ENCODE results near the gene TBKBP1.

The TBKBP1 gene

GRCh38 chr17:47733047-47733673 lies 39.2 kb downstream of the TBKBP1 start, which contains the start of gene TBX21 (continued):
- no peak for TF ChIP-seq BCL6B (tag by site-specific recombination; IDR thresholded peaks at IDR 0.05)
- TF ChIP-seq ZNF654 (tag by site-specific recombination; IDR thresholded peaks at IDR 0.05; ENCODE audit: low read depth): no peak
- no peak for TF ChIP-seq ZNF548 (tag by site-specific recombination; IDR thresholded peaks at IDR 0.05)
- TF ChIP-seq ZFP69B (tag by site-specific recombination; IDR thresholded peaks at IDR 0.05): no peak
- TF ChIP-seq ZNF174 (tag by site-specific recombination; IDR thresholded peaks at IDR 0.05): no peak
- 0 out of 2 replicates have a peak, but pooled peaks have one; percentile 18 for TF ChIP-seq SP2 (tag by site-specific recombination; IDR thresholded peaks at IDR 0.05)
- peak; percentile 50; the same call in 1 of the 2 replicates for TF ChIP-seq PATZ1 (tag by site-specific recombination; IDR thresholded peaks at IDR 0.05)
- no peak for TF ChIP-seq ZNF394 (tag by site-specific recombination; IDR thresholded peaks at IDR 0.05; ENCODE audit: borderline replicate concordance)
- no peak for TF ChIP-seq ZNF513 (tag by site-specific recombination; IDR thresholded peaks at IDR 0.05)
- TF ChIP-seq EGR2 (tag by site-specific recombination; IDR thresholded peaks at IDR 0.05; ENCODE audit: low read depth): 0 out of 2 replicates have a peak, but pooled peaks have one; percentile 10

- Histone ChIP-seq H3K4me1 (ENCODE audit: control insufficient read depth, insufficient read depth, low read length) (no peaks in the 10 kb centered on the region; the same call in 1 of the 2 replicates), H3K9me3 (ENCODE audit: control insufficient read depth, insufficient read depth, low read depth, low read length) (no peaks in the 10 kb centered on the region), H3K36me3 (ENCODE audit: control insufficient read depth in 2 of 2, insufficient read depth in 1 of 2, low read length in 2 of 2) (no peaks in the 10 kb centered on the region), H3K27ac (ENCODE audit: extremely low read depth, low read depth, low read length) (no peak overlapping the region), H3K4me3 (ENCODE audit: low read depth, low read length) (no peak overlapping the region; the same call in none of the 2 replicates)
- ChIA-PET POLR2A (interaction anchor here (0.5 to 1.3 kb wide), 4 partner anchors 9 to 117 kb away, joined by 3 to 9 read pairs (median 4); partner anchors contain the start of gene KPNB1), CTCF (interaction anchor here (0.6 to 1.8 kb wide), 11 partner anchors 8 to 284 kb away, joined by 3 to 9 read pairs (median 4); no protein-coding TSS in a partner anchor)
- no peak for TF ChIP-seq ZNF423 (tag by site-specific recombination; IDR thresholded peaks at IDR 0.05)
- peak; percentile 54 for TF ChIP-seq SCRT2 (tag by site-specific recombination; IDR thresholded peaks at IDR 0.05)
- TF ChIP-seq ZEB2 (tag by site-specific recombination; IDR thresholded peaks at IDR 0.05): no peak
- TF ChIP-seq ZNF626 (tag by site-specific recombination; IDR thresholded peaks at IDR 0.05): no peak
- TF ChIP-seq ZNF26 (tag by site-specific recombination; IDR thresholded peaks at IDR 0.05): no peak
- no peak for TF ChIP-seq GLI4 (tag by site-specific recombination; IDR thresholded peaks at IDR 0.05)
- no peak for TF ChIP-seq ZBTB17 (tag by site-specific recombination; IDR thresholded peaks at IDR 0.05)
These were observed 39.9 kb downstream of the TBKBP1 start for GRCh38 chr17:47733674-47734410.
